Gastroesophageal sphincter (tissue), 4 donors: ENCODE measurements around the gene LRRC15. TPM values are rescaled to one million over a fixed set of nuclear protein-coding genes. Genes with fewer than 3 reads are reported as not detected.
A peak's percentile ranks its signal among the peaks of the same experiment; 100 is the strongest.

Source experiments
- ATAC-seq: fragments of 150-250 bp; one replicate; pipeline ENCODE4 v1.9.1; 2016; ENCODE audit warnings: mild to moderate bottlenecking, moderate library complexity
- H3K27ac ChIP-seq, 4 donors: fragments of 200-600 bp; sonication (generic) in 3 of 4; 1 replicate in 3 of 4; 2 replicates in 1 of 4; pipeline ENCODE4 v1.5.1; 2016 to 2019
- H3K27me3 ChIP-seq: fragments of 200-600 bp; sonication (generic); one replicate; pipeline ENCODE4 v1.5.1; 2019
- H3K36me3 ChIP-seq, 2 donors: fragments of 200-600 bp; sonication (generic); one replicate each; pipeline ENCODE4 v1.5.1; 2019; ENCODE audit warnings: control low read depth in 1 of 2
- H3K4me1 ChIP-seq, 3 donors: fragments of 200-600 bp; sonication (generic); 1 replicate in 2 of 3; 2 replicates in 1 of 3; pipeline ENCODE4 v1.5.1; 2016 to 2019; ENCODE audit warnings: control low read depth in 2 of 3
- H3K4me3 ChIP-seq, 2 donors: fragments of 200-600 bp; sonication (generic); one replicate each; pipeline ENCODE4 v1.5.1; 2019; ENCODE audit warnings: mild to moderate bottlenecking in 1 of 2, moderate library complexity in 1 of 2
- H3K9me3 ChIP-seq, 3 donors: fragments of 200-600 bp; sonication (generic); one replicate each; pipeline ENCODE4 v1.5.1; 2017 to 2019; ENCODE audit warnings: control low read depth in 2 of 3
- EP300 ChIP-seq: sonication (generic); formaldehyde crosslinking; IDR thresholded peaks from one replicate; pipeline ENCODE4 v1.6.1; 2017; ENCODE audit warnings: antibody characterized with exemption, mild to moderate bottlenecking
- POLR2A ChIP-seq, 2 donors: fragments of 450-650 bp; IDR thresholded peaks; one replicate each; pipeline ENCODE4 v1.6.1; 2017; ENCODE audit warnings: antibody characterized with exemption in 2 of 2, mild to moderate bottlenecking in 2 of 2, moderate library complexity in 1 of 2
- POLR2AphosphoS5 ChIP-seq: sonication (generic); formaldehyde crosslinking; IDR thresholded peaks from one replicate; pipeline ENCODE4 v1.6.1; 2017; ENCODE audit warnings: antibody characterized with exemption
- WGBS, 2 donors: methylation state at CpG; one replicate each; pipeline ENCODE4 v1.1.5; 2018; ENCODE audit warnings: low coverage in 1 of 2; 5-methylcytosine and 5-hydroxymethylcytosine counted together
- total RNA-seq, 4 donors: library from RNA; depleted of rRNA; stranded (reverse); fragments of >200 nt; gene quantifications; one replicate each; pipeline ENCODE4 v1.1.0, GENCODE V29; 2016
- TF ChIP-seq, protein P1 (sequence below), 4 experiments: fragments of 200-600 bp in 2 of 4; fragments of 450-650 bp in 2 of 4; sonication (generic) in 1 of 4; IDR thresholded peaks; one replicate each; pipeline ENCODE4 v1.5.1; 2017 to 2019; ENCODE audit warnings: antibody characterized with exemption in 4 of 4, mild to moderate bottlenecking in 2 of 4, moderate library complexity in 2 of 4

LRRC15 gene
- total RNA-seq, 4 donors from 2014 or later: 0.42 to 0.67 (median 0.49) TPM; not detected in 1

DNA sequence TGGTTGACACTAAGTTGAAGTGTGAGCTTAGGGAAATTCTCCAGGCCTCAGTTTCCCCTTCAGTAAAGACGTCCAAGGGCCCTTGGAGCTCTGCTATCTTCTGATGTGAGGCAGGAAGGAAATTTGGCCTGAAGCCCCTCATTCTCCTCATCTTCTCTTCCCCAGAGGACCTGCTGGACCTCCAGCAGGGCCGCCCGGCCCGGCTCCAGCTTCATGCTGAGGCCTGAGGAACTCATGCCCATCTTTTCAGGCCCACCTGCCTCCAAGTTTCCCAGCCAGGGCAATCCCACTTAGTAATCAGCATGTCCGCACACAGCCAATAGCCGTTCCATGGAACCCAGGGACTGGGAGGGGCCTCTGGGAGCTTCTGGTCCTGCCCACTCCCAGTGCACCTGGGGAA, 4.0 kb downstream of the LRRC15 start:
- no peaks in the 10 kb centered on the region for H3K36me3 ChIP-seq
- no peak overlapping the region for H3K27ac ChIP-seq
- no peaks in the 10 kb centered on the region for H3K9me3 ChIP-seq
- no peak for ATAC-seq
- peaks cover 0 to 25% (median 6%) of the 10 kb centered on the region in 3 donors for H3K4me1 ChIP-seq
- no peak overlapping the region for H3K4me3 ChIP-seq
- H3K27me3 ChIP-seq: peaks cover 25% of the 10 kb centered on the region
- no CpG with 5 or more reads among the region's 6 CpGs for WGBS, 2 donors
- TF ChIP-seq POLR2A (IDR thresholded peaks at IDR 0.05): no peak
- TF ChIP-seq EP300: no peak
- TF ChIP-seq POLR2AphosphoS5: no peak
- TF ChIP-seq, protein P1, sequence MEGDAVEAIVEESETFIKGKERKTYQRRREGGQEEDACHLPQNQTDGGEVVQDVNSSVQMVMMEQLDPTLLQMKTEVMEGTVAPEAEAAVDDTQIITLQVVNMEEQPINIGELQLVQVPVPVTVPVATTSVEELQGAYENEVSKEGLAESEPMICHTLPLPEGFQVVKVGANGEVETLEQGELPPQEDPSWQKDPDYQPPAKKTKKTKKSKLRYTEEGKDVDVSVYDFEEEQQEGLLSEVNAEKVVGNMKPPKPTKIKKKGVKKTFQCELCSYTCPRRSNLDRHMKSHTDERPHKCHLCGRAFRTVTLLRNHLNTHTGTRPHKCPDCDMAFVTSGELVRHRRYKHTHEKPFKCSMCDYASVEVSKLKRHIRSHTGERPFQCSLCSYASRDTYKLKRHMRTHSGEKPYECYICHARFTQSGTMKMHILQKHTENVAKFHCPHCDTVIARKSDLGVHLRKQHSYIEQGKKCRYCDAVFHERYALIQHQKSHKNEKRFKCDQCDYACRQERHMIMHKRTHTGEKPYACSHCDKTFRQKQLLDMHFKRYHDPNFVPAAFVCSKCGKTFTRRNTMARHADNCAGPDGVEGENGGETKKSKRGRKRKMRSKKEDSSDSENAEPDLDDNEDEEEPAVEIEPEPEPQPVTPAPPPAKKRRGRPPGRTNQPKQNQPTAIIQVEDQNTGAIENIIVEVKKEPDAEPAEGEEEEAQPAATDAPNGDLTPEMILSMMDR (IDR thresholded peaks at IDR 0.05): no peak

DNA sequence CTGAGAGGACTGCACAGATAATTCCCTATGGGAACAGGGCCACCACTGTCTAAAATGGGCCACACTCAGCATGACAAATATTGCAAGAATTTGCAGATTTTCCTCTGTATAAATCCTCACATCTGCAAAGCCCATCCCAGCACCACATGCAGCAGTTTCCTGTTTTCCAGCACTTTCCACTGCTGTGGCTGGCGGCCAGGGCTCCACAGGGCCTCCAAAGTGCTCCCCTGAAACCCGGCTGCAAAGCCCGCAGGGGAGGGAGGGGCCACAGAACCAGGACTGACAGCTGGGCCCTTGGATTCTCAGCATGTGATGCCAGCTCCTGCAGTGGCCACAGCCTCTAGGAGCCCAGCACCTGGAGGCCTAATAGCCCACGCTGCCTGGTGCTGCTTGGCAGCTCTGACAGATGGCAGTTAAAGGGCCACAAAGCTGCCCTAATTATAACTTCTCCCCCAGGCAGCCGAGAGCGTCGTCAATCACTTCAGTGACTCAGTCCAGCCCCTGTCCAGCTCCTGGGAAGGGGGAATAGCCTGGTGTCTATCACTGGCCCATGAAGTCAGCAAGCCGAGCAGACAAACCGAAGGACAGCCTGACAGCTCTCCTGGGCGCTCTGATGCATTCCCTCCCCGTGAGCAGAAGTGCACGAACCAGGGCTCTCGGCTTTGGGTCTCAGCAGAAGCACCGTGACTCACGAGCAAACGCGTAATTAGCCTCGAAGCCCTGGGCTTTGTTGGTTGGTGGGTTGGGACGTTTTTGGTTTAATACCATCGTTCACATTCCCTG, 4.7 kb downstream of the LRRC15 start:
- ATAC-seq: peak; percentile 22
- Histone ChIP-seq H3K4me3 (no peak overlapping the region), H3K4me1 (peaks cover 0 to 24% (median 6%) of the 10 kb centered on the region in 3 donors), H3K27me3 (peaks cover 22% of the 10 kb centered on the region), H3K9me3 (no peaks in the 10 kb centered on the region), H3K27ac (no peak overlapping the region), H3K36me3 (no peaks in the 10 kb centered on the region)
- TF ChIP-seq POLR2A (IDR thresholded peaks at IDR 0.05) (no peak), POLR2AphosphoS5 (no peak), EP300 (no peak)
- TF ChIP-seq, protein P1 (IDR thresholded peaks at IDR 0.05): no peak
- WGBS, 2 donors: 20% methylated on average over 1 of the region's 20 CpGs; no CpG with 5 or more reads in 1 of the 2 donors

DNA sequence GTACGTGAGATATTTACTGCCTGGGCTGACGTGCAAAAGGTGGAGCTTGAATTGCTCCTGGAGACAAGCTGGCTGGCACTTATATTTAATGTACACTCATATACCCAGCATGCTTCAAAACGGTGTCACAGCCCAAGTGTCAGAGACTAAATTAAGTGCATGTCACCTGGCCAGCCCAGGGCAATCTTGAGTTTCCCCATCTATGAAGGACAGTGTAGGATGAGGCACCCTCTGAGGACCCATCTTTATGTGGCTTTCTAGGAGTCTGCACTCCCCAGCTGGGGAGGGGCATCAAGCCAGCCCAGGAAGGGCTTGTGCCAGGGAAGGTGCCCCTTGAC, 5.3 kb downstream of the LRRC15 start:
- peaks cover 22% of the 10 kb centered on the region for H3K27me3 ChIP-seq
- no peaks in the 10 kb centered on the region for H3K36me3 ChIP-seq
- peaks cover 0 to 18% (median 6%) of the 10 kb centered on the region in 3 donors for H3K4me1 ChIP-seq
- H3K9me3 ChIP-seq: no peaks in the 10 kb centered on the region
- WGBS, 2 donors: 100% methylated on average over 1 to 2 of the region's 3 CpGs
- H3K4me3 ChIP-seq: no peak overlapping the region
- H3K27ac ChIP-seq: no peak overlapping the region
- no peak for ATAC-seq
- TF ChIP-seq, protein P1 (IDR thresholded peaks at IDR 0.05): no peak
- no peak for TF ChIP-seq POLR2AphosphoS5
- no peak for TF ChIP-seq EP300
- TF ChIP-seq POLR2A (IDR thresholded peaks at IDR 0.05): no peak

DNA sequence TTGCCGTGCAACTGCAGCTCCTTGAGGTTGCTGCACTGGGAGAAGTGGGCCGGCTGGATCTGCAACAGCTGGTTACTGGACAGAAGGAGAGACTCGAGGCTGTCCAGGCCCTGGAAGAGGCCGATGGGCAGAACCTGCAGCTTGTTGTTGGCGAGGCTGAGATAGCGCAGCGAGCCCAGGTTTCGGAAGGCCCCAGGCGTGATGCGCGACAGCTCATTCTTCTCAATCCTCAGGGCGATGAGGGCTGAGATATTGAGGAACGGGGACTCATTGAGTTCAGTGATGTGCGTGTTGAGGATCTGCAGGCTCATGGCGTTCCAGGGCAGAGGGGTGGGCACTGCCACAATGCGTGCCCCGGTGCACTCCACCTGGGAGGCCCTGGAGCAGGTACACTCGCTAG, 9.0 kb downstream of the LRRC15 start:
- TF ChIP-seq POLR2AphosphoS5: no peak
- no peak for TF ChIP-seq POLR2A (IDR thresholded peaks at IDR 0.05)
- TF ChIP-seq, protein P1 (IDR thresholded peaks at IDR 0.05): no peak
- no peak for TF ChIP-seq EP300
- H3K27me3 ChIP-seq: peaks cover 17% of the 10 kb centered on the region
- no peak overlapping the region for H3K27ac ChIP-seq
- H3K4me1 ChIP-seq: peaks cover 0 to 14% (median 6%) of the 10 kb centered on the region in 3 donors
- no peaks in the 10 kb centered on the region for H3K36me3 ChIP-seq
- no peak overlapping the region for H3K4me3 ChIP-seq
- 67 to 91% methylated on average over 3 to 6 of the region's 18 CpGs for WGBS, 2 donors
- no peak for ATAC-seq
- no peaks in the 10 kb centered on the region for H3K9me3 ChIP-seq

DNA sequence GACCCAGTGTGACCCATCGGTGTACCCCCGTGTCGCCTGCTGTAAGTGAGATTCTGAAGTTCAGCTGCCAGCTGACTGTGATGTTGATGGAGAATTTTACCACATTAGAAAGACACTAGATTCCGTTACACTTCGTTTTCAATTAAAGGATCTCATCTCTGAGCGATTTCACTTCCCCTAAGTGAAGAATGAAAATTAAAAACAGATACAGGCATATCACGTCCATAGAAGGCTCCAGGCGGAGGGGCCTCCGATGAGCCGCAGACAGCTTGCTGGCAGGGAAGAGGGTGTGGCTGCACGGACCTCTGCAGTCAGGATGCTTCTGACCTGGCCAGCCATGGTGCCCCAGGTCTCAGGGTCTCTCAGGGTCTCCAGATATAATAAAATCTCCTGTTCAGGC, 11.9 kb downstream of the LRRC15 start:
- Histone ChIP-seq H3K27me3 (peaks cover 17% of the 10 kb centered on the region), H3K4me3 (no peak overlapping the region), H3K36me3 (no peaks in the 10 kb centered on the region), H3K27ac (no peak overlapping the region), H3K4me1 (no peaks in the 10 kb centered on the region), H3K9me3 (no peaks in the 10 kb centered on the region)
- TF ChIP-seq EP300 (no peak), POLR2AphosphoS5 (no peak), POLR2A (IDR thresholded peaks at IDR 0.05) (no peak)
- TF ChIP-seq, protein P1 (IDR thresholded peaks at IDR 0.05): no peak
- WGBS, 2 donors: 88 to 92% methylated on average over 6 to 10 of the region's 11 CpGs
- ATAC-seq: no peak
